ENCODE data around the gene SEC24C. TPM values are rescaled to one million over a fixed set of nuclear protein-coding genes. Genes with fewer than 3 reads are reported as not detected.
"Not testable (repeated sequence)": the region's sequence is repeated elsewhere in the genome, so short reads cannot be mapped to it uniquely, and the experiment has no call there.

Gene SEC24C
- total RNA-seq, 1 experiment from 2014 or later, result 74.9 TPM

DNA sequence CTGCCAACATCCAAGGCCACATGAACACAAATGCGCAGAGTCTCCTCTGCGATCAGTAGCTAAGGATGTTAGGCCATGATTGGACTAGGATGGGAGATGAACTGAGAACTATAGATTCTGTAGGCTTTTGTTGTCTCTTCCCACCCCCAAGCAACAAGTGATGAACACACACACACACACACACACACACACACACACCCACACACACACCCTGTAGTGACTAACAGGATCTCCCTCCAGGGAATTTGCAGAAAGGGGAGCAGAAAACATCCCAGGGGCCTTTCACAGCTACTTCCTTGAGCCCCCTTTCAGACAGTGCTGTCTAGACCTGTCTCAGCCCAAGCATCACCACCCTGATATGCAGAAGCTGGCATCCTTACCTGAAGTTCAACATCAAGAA is 37.7 kb upstream of the SEC24C start:
- intact Hi-C loops (cut with micrococcal nuclease; ENCODE audit: unreplicated experiment); H3K9me3 ChIP-seq (ENCODE audit: low read depth, low read length, poor library complexity, severe bottlenecking); BruUV-seq (replicated peaks); H3K36me3 ChIP-seq (ENCODE audit: insufficient read depth, low read length, poor library complexity, severe bottlenecking); H3K27me3 ChIP-seq (replicated peaks; ENCODE audit: insufficient read depth, low read depth, low read length, poor library complexity); DNase-seq (ENCODE audit: low spot score); CTCF ChIA-PET; H3K27ac ChIP-seq (ENCODE audit: low read depth, low read length, poor library complexity, severe bottlenecking); POLR2A ChIA-PET (ENCODE audit: low non-redundant PET); H3K4me1 ChIP-seq (ENCODE audit: insufficient read depth, low read length, poor library complexity, severe bottlenecking); H3K4me3 ChIP-seq (ENCODE audit: low read depth, low read length, poor library complexity, severe bottlenecking): not testable (repeated sequence)

DNA sequence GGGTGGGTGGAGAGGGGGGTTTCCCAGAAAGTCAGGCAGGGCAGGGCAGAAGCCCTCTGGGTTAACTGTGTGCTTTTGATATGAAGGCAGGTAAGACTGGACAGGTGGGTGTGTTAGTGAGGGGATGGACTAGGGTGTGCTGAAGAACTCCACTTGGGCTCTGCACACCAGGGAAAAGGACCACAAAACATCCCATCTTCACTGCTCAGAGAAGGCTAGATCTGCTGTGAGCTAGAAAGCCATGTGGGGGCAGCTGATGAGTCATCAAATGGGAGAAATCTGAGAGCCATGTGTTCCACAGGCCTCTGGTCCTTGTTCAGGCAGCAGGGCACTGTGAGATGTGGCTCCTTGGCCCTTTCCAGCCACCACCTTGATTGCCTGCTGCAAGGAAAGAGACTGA is 36.5 kb upstream of the SEC24C start:
- POLR2A ChIA-PET (ENCODE audit: low non-redundant PET); DNase-seq (ENCODE audit: low spot score); H3K4me3 ChIP-seq (ENCODE audit: low read depth, low read length, poor library complexity, severe bottlenecking); CTCF ChIA-PET; H3K27ac ChIP-seq (ENCODE audit: low read depth, low read length, poor library complexity, severe bottlenecking); BruUV-seq (replicated peaks); H3K4me1 ChIP-seq (ENCODE audit: insufficient read depth, low read length, poor library complexity, severe bottlenecking); H3K9me3 ChIP-seq (ENCODE audit: low read depth, low read length, poor library complexity, severe bottlenecking); intact Hi-C loops (cut with micrococcal nuclease; ENCODE audit: unreplicated experiment); H3K27me3 ChIP-seq (replicated peaks; ENCODE audit: insufficient read depth, low read depth, low read length, poor library complexity); H3K36me3 ChIP-seq (ENCODE audit: insufficient read depth, low read length, poor library complexity, severe bottlenecking): not testable (repeated sequence)

DNA sequence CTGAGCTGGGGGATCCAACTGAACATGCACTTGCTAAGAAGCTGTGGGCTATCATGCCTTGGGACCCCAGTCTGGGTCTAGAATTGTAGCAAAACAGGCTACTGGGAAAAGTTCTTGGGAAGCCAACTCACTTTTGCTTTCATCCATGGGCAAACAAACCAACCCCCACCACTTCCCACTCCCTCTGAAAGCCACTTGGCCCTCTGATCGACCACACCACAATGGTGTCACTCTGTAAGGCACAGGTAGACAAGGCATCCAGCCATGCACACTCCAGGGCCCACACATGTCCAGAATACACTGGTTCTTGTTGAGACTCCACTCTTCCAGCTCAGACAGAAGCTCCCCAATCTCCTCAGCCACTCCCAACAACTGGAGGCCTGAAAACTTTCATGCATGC is 36.0 kb upstream of the SEC24C start:
- POLR2A ChIA-PET (ENCODE audit: low non-redundant PET); H3K9me3 ChIP-seq (ENCODE audit: low read depth, low read length, poor library complexity, severe bottlenecking); CTCF ChIA-PET; H3K4me3 ChIP-seq (ENCODE audit: low read depth, low read length, poor library complexity, severe bottlenecking); H3K27ac ChIP-seq (ENCODE audit: low read depth, low read length, poor library complexity, severe bottlenecking); H3K27me3 ChIP-seq (replicated peaks; ENCODE audit: insufficient read depth, low read depth, low read length, poor library complexity); H3K4me1 ChIP-seq (ENCODE audit: insufficient read depth, low read length, poor library complexity, severe bottlenecking); H3K36me3 ChIP-seq (ENCODE audit: insufficient read depth, low read length, poor library complexity, severe bottlenecking); BruUV-seq (replicated peaks); intact Hi-C loops (cut with micrococcal nuclease; ENCODE audit: unreplicated experiment); DNase-seq (ENCODE audit: low spot score): not testable (repeated sequence)

DNA sequence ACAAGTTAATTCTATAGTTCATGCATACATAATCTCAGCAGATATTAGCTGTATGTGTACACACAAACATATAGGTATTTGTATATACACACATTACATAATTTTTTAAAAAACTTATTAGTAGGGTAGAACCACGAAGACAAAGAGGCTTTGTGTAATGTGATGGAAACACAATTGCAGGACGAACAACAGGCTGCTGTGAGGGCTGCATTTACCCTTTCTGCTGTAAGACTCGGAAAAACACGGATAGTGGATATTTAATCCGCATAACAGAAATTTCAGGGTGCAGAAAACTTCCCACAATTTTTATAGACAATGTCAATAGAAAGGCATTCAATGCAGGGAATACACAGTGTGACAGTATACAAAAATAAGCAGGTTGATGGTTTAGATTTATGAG is 32.5 kb upstream of the SEC24C start:
- BruUV-seq (replicated peaks); H3K27ac ChIP-seq (ENCODE audit: low read depth, low read length, poor library complexity, severe bottlenecking); H3K27me3 ChIP-seq (replicated peaks; ENCODE audit: insufficient read depth, low read depth, low read length, poor library complexity); H3K4me3 ChIP-seq (ENCODE audit: low read depth, low read length, poor library complexity, severe bottlenecking); intact Hi-C loops (cut with micrococcal nuclease; ENCODE audit: unreplicated experiment); H3K4me1 ChIP-seq (ENCODE audit: insufficient read depth, low read length, poor library complexity, severe bottlenecking); DNase-seq (ENCODE audit: low spot score); H3K36me3 ChIP-seq (ENCODE audit: insufficient read depth, low read length, poor library complexity, severe bottlenecking); H3K9me3 ChIP-seq (ENCODE audit: low read depth, low read length, poor library complexity, severe bottlenecking); CTCF ChIA-PET; POLR2A ChIA-PET (ENCODE audit: low non-redundant PET): not testable (repeated sequence)

DNA sequence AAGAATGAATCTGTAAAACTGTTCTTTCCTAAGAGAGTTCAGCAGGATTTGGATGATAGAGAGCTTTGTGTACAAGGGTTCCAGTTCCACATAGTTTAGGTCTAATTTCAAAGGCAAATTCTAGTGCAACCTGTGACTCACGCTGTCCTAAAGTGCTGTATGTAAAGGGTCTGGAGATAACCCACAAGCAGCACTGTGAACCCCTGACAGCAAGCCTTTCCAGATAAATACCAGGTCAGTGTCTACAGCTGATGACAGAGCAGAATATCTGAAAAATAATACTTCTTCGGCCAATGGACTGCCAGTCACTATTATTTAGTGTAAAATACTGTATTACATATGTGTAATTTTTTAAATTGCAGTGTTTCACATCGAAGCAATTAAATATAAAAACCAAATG is 30.3 kb upstream of the SEC24C start:
- POLR2A ChIA-PET (ENCODE audit: low non-redundant PET); H3K4me3 ChIP-seq (ENCODE audit: low read depth, low read length, poor library complexity, severe bottlenecking); DNase-seq (ENCODE audit: low spot score); H3K4me1 ChIP-seq (ENCODE audit: insufficient read depth, low read length, poor library complexity, severe bottlenecking); H3K27me3 ChIP-seq (replicated peaks; ENCODE audit: insufficient read depth, low read depth, low read length, poor library complexity); BruUV-seq (replicated peaks); intact Hi-C loops (cut with micrococcal nuclease; ENCODE audit: unreplicated experiment); CTCF ChIA-PET; H3K27ac ChIP-seq (ENCODE audit: low read depth, low read length, poor library complexity, severe bottlenecking); H3K9me3 ChIP-seq (ENCODE audit: low read depth, low read length, poor library complexity, severe bottlenecking): not testable (repeated sequence)
- peaks cover 18% of the 10 kb centered on the region for H3K36me3 ChIP-seq (ENCODE audit: insufficient read depth, low read length, poor library complexity, severe bottlenecking)

DNA sequence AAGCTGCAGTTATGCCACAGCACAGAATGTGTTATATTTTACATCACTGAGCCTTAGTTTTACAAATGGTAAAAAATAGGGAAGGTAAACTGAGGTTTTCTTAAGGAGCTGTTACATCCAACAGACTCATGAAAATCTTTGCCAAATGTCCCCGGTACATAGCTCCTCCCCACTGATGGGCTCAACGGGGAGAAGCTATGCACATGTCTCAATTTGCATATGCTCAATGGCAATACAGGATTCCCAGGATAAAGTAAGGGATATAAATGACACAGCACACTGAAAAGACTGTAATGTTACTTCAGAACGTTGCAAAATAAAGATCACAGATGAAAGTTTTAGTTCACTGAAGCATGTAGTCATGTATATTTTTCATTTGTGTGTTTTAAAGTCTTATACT is 29.7 kb upstream of the SEC24C start:
- CTCF ChIA-PET; H3K27me3 ChIP-seq (replicated peaks; ENCODE audit: insufficient read depth, low read depth, low read length, poor library complexity): not testable (repeated sequence)

DNA sequence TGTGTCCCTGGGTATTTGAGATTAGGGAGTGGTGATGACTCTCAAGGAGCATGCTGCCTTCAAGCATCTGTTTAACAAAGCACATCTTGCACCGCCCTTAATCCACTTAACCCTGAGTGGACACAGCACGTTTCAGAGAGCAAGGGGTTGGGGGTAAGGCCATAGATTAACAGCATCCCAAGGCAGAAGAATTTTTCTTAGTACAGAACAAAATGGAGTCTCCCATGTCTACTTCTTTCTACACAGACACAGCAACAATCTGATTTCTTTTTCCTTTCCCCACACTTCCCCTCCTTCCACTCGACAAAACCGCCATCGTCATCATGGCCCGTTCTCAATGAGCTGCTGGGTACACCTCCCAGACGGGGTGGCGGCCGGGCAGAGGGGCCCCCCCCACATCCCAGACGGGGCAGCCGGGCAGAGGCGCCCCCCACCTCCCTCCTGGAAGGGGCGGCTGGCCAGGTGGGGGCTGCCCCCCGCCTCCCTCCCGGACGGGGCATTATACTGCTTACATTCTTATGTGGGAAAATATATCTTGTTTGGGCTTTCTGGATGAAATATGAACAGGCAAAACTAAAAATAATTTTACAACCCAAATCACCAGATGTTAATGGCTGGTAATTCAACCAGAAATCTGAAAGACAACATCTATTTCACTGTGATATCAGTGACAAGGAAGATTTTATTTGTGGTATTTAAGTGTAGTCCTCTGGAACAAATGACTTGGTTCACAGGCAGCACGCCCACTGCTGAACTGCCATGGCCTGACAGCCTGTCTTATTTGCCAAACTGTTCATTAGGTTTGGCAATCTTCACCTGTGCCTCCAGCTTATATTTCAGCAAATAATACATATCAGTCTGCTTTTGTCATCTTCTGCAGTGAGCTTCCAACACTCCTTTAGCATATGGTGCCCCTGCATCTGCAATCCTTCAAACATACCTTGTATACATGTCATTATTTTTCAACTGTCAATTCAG is 28.7 kb upstream of the SEC24C start:
- intact Hi-C loops (cut with micrococcal nuclease; ENCODE audit: unreplicated experiment); DNase-seq (ENCODE audit: low spot score); H3K4me1 ChIP-seq (ENCODE audit: insufficient read depth, low read length, poor library complexity, severe bottlenecking); CTCF ChIA-PET; H3K4me3 ChIP-seq (ENCODE audit: low read depth, low read length, poor library complexity, severe bottlenecking); POLR2A ChIA-PET (ENCODE audit: low non-redundant PET); H3K27ac ChIP-seq (ENCODE audit: low read depth, low read length, poor library complexity, severe bottlenecking); BruUV-seq (replicated peaks); H3K9me3 ChIP-seq (ENCODE audit: low read depth, low read length, poor library complexity, severe bottlenecking); H3K27me3 ChIP-seq (replicated peaks; ENCODE audit: insufficient read depth, low read depth, low read length, poor library complexity): not testable (repeated sequence)
- peaks cover 18% of the 10 kb centered on the region for H3K36me3 ChIP-seq (ENCODE audit: insufficient read depth, low read length, poor library complexity, severe bottlenecking)

More for the DNA sequence above, 29.7 kb upstream of the SEC24C start:
- POLR2A ChIA-PET (ENCODE audit: low non-redundant PET); H3K4me1 ChIP-seq (ENCODE audit: insufficient read depth, low read length, poor library complexity, severe bottlenecking); H3K9me3 ChIP-seq (ENCODE audit: low read depth, low read length, poor library complexity, severe bottlenecking); H3K27ac ChIP-seq (ENCODE audit: low read depth, low read length, poor library complexity, severe bottlenecking); H3K4me3 ChIP-seq (ENCODE audit: low read depth, low read length, poor library complexity, severe bottlenecking); BruUV-seq (replicated peaks); intact Hi-C loops (cut with micrococcal nuclease; ENCODE audit: unreplicated experiment); DNase-seq (ENCODE audit: low spot score): not testable (repeated sequence)
- H3K36me3 ChIP-seq (ENCODE audit: insufficient read depth, low read length, poor library complexity, severe bottlenecking), result peaks cover 18% of the 10 kb centered on the region
